IMR-90 (cell line): ENCODE results near the gene NXNL2. TPM values are rescaled to one million over a fixed set of nuclear protein-coding genes. Genes with fewer than 3 reads are reported as not detected.

Experiments
- ATAC-seq: fragments of 200-7000 bp; cut with Tn5 transposase; 2 replicates; pipeline ENCODE4 v1.9.1; 2020; ENCODE audit warnings: low read depth, mild to moderate bottlenecking, moderate library complexity
- BruUV-seq: library from RNA; stranded (reverse); fragments of 400-500 nt; replicated peaks from 2 replicates; lab custom pipeline; 2021; lab: Mats Ljungman, UMichigan
- CTCF ChIA-PET: fragments of 300-600 bp; formaldehyde crosslinking; extraction: SDS; loops from one replicate; lab custom pipeline; 2021; ENCODE audit warnings: antibody characterized with exemption; lab: Yijun Ruan, JAX
- POLR2A ChIA-PET: fragments of 300-600 bp; sonication (Branson Sonifier 250); formaldehyde crosslinking; loops from one replicate; lab custom pipeline; 2022; ENCODE audit warnings: antibody characterized with exemption; ENCODE audit not compliant: unreplicated experiment; lab: Charles Lee
- DNase-seq: peaks from one replicate; pipeline ENCODE4 v3.0.0; 2013
- H2AFZ ChIP-seq: replicated peaks from 2 replicates; pipeline ENCODE3; 2013; ENCODE audit warnings: low read length, mild to moderate bottlenecking; ENCODE audit not compliant: poor library complexity
- H2AK5ac ChIP-seq: 2 replicates; pipeline ENCODE4 v1.6.1; 2013; ENCODE audit warnings: low read depth, low read length, inconsistent platforms
- H2AK9ac ChIP-seq: replicated peaks from 2 replicates; pipeline ENCODE3; 2013; ENCODE audit warnings: mild to moderate bottlenecking, low read depth, low read length, moderate library complexity; ENCODE audit not compliant: poor library complexity
- H2BK120ac ChIP-seq: 2 replicates; pipeline ENCODE4 v1.6.1; 2013; ENCODE audit warnings: low read depth, low read length, inconsistent platforms
- H2BK15ac ChIP-seq: 3 replicates; pipeline ENCODE4 v1.6.1; 2013; ENCODE audit warnings: low read depth, low read length, inconsistent platforms
- H2BK20ac ChIP-seq: 2 replicates; pipeline ENCODE4 v1.6.1; 2013; ENCODE audit warnings: low read depth, mild to moderate bottlenecking, inconsistent platforms, low read length, moderate library complexity
- H2BK5ac ChIP-seq: 2 replicates; pipeline ENCODE4 v1.6.1; 2013; ENCODE audit warnings: mild to moderate bottlenecking, low read depth, low read length, inconsistent platforms; ENCODE audit not compliant: poor library complexity, severe bottlenecking
- H3K14ac ChIP-seq: replicated peaks from 2 replicates; pipeline ENCODE4 v1.6.1; 2013; ENCODE audit warnings: low read depth, low read length, inconsistent platforms
- H3K18ac ChIP-seq: 2 replicates; pipeline ENCODE4 v1.6.1; 2013; ENCODE audit warnings: low read depth, low read length, control low read depth
- H3K23ac ChIP-seq: 2 replicates; pipeline ENCODE4 v1.6.1; 2013; ENCODE audit warnings: low read depth, low read length, inconsistent platforms
- H3K27ac ChIP-seq: 2 replicates; pipeline ENCODE4 v1.5.1; 2013; ENCODE audit warnings: mild to moderate bottlenecking, control low read depth, low read length; ENCODE audit not compliant: insufficient read depth
- H3K27me3 ChIP-seq: 2 replicates; pipeline ENCODE4 v1.6.1; 2013; ENCODE audit warnings: low read length; ENCODE audit not compliant: control insufficient read depth, insufficient read depth
- H3K36me3 ChIP-seq: 2 replicates; pipeline ENCODE4 v1.6.1; 2013; ENCODE audit warnings: low read length, mixed read lengths; ENCODE audit not compliant: control insufficient read depth, insufficient read depth
- H3K4ac ChIP-seq: 2 replicates; pipeline ENCODE4 v1.6.1; 2013; ENCODE audit warnings: low read depth, low read length, inconsistent platforms
- H3K4me1 ChIP-seq: 2 replicates; pipeline ENCODE4 v1.6.1; 2013; ENCODE audit warnings: low read length, mixed read lengths; ENCODE audit not compliant: control insufficient read depth, insufficient read depth
- H3K4me2 ChIP-seq: 2 replicates; pipeline ENCODE4 v1.6.1; 2013; ENCODE audit warnings: low read depth, mild to moderate bottlenecking, control low read depth, low read length, moderate library complexity
- H3K4me3 ChIP-seq: 2 replicates; pipeline ENCODE4 v1.5.1; 2013; ENCODE audit warnings: low read depth, mild to moderate bottlenecking, control low read depth, low read length, moderate library complexity; ENCODE audit not compliant: insufficient read depth
- H3K56ac ChIP-seq: 2 replicates; pipeline ENCODE4 v1.6.1; 2013; ENCODE audit warnings: low read length, inconsistent platforms; ENCODE audit not compliant: insufficient read depth; ENCODE audit errors: extremely low read depth
- H3K79me1 ChIP-seq, 2 experiments: 2 replicates each; pipeline ENCODE4 v1.6.1; 2013; ENCODE audit warnings: low read length in 2 of 2, inconsistent platforms in 1 of 2, low read depth in 1 of 2
- H3K9ac ChIP-seq: 2 replicates; pipeline ENCODE4 v1.6.1; 2013; ENCODE audit warnings: low read depth, low read length, control low read depth
- H3K9me1 ChIP-seq: 2 replicates; pipeline ENCODE4 v1.6.1; 2013; ENCODE audit warnings: low read length, inconsistent platforms; ENCODE audit not compliant: insufficient read depth
- H3K9me3 ChIP-seq: 2 replicates; pipeline ENCODE4 v1.6.1; 2013; ENCODE audit warnings: low read length; ENCODE audit not compliant: control insufficient read depth, insufficient read depth
- H4K20me1 ChIP-seq: 2 replicates; pipeline ENCODE4 v1.6.1; 2013; ENCODE audit warnings: low read length, inconsistent platforms; ENCODE audit not compliant: insufficient read depth
- H4K5ac ChIP-seq: 2 replicates; pipeline ENCODE4 v1.6.1; 2013; ENCODE audit warnings: mild to moderate bottlenecking, low read depth, low read length, control low read depth
- H4K8ac ChIP-seq, 2 experiments: 2 replicates each; pipeline ENCODE4 v1.6.1; 2013; ENCODE audit warnings: low read depth in 2 of 2, low read length in 2 of 2, control low read depth in 1 of 2, inconsistent platforms in 1 of 2
- H4K91ac ChIP-seq: 2 replicates; pipeline ENCODE4 v1.6.1; 2013; ENCODE audit warnings: low read depth, low read length, inconsistent platforms; ENCODE audit not compliant: insufficient read depth
- BHLHE40 ChIP-seq: fragments of 150-350 bp; IDR thresholded peaks from 2 replicates; pipeline ENCODE4 v1.6.1; 2016; ENCODE audit warnings: mild to moderate bottlenecking, low read depth, low read length
- MXI1 ChIP-seq: IDR thresholded peaks from 2 replicates; pipeline ENCODE4 v1.6.1; 2012; ENCODE audit warnings: low read depth, mild to moderate bottlenecking, low read length, moderate library complexity, borderline replicate concordance
- RAD21 ChIP-seq: IDR thresholded peaks from 2 replicates; pipeline ENCODE4 v1.6.1; 2012; ENCODE audit warnings: low read length, improper control_type of control experiment
- SMC3 ChIP-seq: fragments of 150-350 bp; IDR thresholded peaks from 2 replicates; pipeline ENCODE4 v1.6.1; 2016; ENCODE audit warnings: low read depth, mild to moderate bottlenecking, antibody characterized with exemption, low read length, moderate library complexity
- WGBS, 2 experiments: methylation state at CpG; one replicate each; pipeline versions ENCODE4 v1.1.5 to v1.1.7; 2013; ENCODE audit warnings: missing lambda C conversion rate in 2 of 2; ENCODE audit not compliant: insufficient read length in 1 of 2; ENCODE audit errors: extremely low coverage in 2 of 2; 5-methylcytosine and 5-hydroxymethylcytosine counted together
- dilution Hi-C: fragments of 300-500 bp; cut with HindIII; formaldehyde crosslinking; loops from one replicate; pipeline ENCODE4 v1.14.3; 2018; ENCODE audit warnings: low sequenced_read_pairs; ENCODE audit not compliant: unreplicated experiment
- in situ Hi-C: fragments of 300-500 bp; cut with MboI; formaldehyde crosslinking; loops from 3 replicates; pipeline ENCODE4 v1.14.3; 2019; ENCODE audit warnings: low sequenced_read_pairs, inconsistent platforms, mixed read lengths
- intact Hi-C: fragments of 100-400 bp; cut with micrococcal nuclease; formaldehyde crosslinking; loops from 2 replicates; pipeline ENCODE4 v1.10.0; 2022
- polyA plus RNA-seq, 3 experiments: library from polyadenylated mRNA; depleted of rRNA; stranded (reverse); fragments of >200 nt; gene quantifications; 2 replicates each; pipeline ENCODE4 v1.2.3, GENCODE V29; 2012; ENCODE audit warnings: low replicate concordance in 1 of 3
- total RNA-seq: library from RNA; depleted of rRNA; stranded (reverse); fragments of >200 nt; gene quantifications from 2 replicates; pipeline ENCODE4 v1.2.3, GENCODE V29; 2012
- TF ChIP-seq, protein P1 (sequence below): fragments of 150-350 bp; IDR thresholded peaks from 2 replicates; pipeline ENCODE4 v1.6.1; 2017; ENCODE audit warnings: mild to moderate bottlenecking, antibody characterized with exemption, low read length, low read depth

Gene NXNL2
- total and polyA plus RNA-seq, 2 of the 4 experiments (the other 2 are of a cell fraction) = 3.2 to 6.4 TPM

DNA sequence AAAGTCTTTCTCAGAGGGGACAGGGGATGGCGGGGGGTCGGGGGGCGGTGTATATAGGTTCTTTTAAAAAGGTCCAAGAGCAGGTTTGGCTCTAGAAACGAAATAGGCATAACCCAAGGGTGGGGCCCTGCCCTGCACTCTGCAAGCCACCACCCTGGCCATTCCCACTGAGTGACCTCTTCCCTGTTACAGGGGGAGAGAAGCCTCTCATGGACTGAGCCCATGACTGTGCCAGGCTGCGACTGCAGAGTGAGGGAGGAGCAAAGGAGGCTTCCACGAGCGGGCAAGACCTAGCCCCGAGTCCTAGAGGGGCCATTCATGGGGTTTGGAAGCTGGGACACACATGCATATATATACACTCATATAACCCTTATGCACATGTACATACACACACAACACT is 10.1 kb upstream of the NXNL2 start:
- TF ChIP-seq MXI1 = no peak
- no peak for TF ChIP-seq SMC3
- no peak for TF ChIP-seq RAD21
- TF ChIP-seq, protein P1, sequence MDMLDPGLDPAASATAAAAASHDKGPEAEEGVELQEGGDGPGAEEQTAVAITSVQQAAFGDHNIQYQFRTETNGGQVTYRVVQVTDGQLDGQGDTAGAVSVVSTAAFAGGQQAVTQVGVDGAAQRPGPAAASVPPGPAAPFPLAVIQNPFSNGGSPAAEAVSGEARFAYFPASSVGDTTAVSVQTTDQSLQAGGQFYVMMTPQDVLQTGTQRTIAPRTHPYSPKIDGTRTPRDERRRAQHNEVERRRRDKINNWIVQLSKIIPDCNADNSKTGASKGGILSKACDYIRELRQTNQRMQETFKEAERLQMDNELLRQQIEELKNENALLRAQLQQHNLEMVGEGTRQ = no peak
- TF ChIP-seq BHLHE40 = no peak
- intact Hi-C loops = no loop called here
- Histone ChIP-seq H2BK20ac (no peak overlapping the region), H3K9me3 (no peaks in the 10 kb centered on the region), H3K4me1 (peaks cover 22% of the 10 kb centered on the region), H2BK5ac (no peak overlapping the region), H2BK120ac (peak overlapping the region; percentile 19; the same call in 1 of the 2 replicates), H3K9ac (no peak overlapping the region), H2AK9ac (no peak overlapping the region), H4K20me1 (no peaks in the 10 kb centered on the region), H2AK5ac (no peak overlapping the region), H3K4ac (no peak overlapping the region), H4K5ac (no peak overlapping the region), H3K14ac (no peak overlapping the region), H3K36me3 (no peaks in the 10 kb centered on the region), H3K18ac (no peak overlapping the region), H3K27ac (no peak overlapping the region), H3K4me3 (no peak overlapping the region), H3K23ac (no peak overlapping the region), H3K4me2 (no peak overlapping the region), H3K79me1 (peaks cover 17 to 47% of the 10 kb centered on the region in 2 experiments), H4K91ac (no peak overlapping the region), H3K9me1 (peaks cover 31% of the 10 kb centered on the region), H3K27me3 (no peaks in the 10 kb centered on the region), H3K56ac (no peak overlapping the region), H4K8ac (no peak overlapping the region), H2BK15ac (no peak overlapping the region), H2AFZ (no peak overlapping the region)
- WGBS, 2 experiments = no CpG with 5 or more reads among the region's 8 CpGs
- DNase-seq (no peak), ATAC-seq (no peak)
- no TSS peak for BruUV-seq
- ChIA-PET CTCF (no interaction called here), POLR2A (no interaction called here)
- in situ Hi-C loops = no loop called here
- dilution Hi-C loops = no loop called here
